ENCODE data around the gene ZNF549.
"Not testable (repeated sequence)": the region's sequence is repeated elsewhere in the genome, so short reads cannot be mapped to it uniquely, and the experiment has no call there.

DNA sequence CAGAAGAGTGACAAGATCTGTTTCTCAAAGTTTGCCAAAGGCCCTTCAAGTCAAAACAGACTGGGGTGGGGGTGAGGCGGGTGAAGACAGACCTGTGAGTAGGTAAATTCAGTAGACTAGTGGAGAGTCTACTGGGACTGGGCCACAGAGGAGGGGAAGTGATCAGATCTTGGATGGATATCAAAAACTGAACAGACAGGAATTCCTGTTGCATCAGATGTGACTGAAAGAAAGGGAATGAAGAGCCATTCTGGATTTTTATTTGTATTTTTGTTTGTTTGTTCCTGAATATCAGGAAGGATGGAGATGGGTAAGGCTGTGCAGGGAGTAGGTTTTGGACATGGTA, 38.9 kb upstream of the ZNF549 start:
- not testable (repeated sequence) for TF ChIP-seq POLR2A, POLR2AphosphoS5 (IDR thresholded peaks at IDR 0.05; ENCODE audit: low read depth, low read length)
